Ovary (tissue), 9 donors: ENCODE results near the gene EFEMP1. TPM values are rescaled to one million over a fixed set of nuclear protein-coding genes. Genes with fewer than 3 reads are reported as not detected.

Source experiments
- DNase-seq, 5 donors: peaks; one replicate each; pipeline ENCODE4 v3.0.0-alpha.2; 2019 to 2020
- H3K27ac ChIP-seq, 2 donors: fragments of 200-600 bp; one replicate each; pipeline versions ENCODE4 v1.5.1 to v1.8.0; 2019 to 2022
- H3K27me3 ChIP-seq: fragments of 200-600 bp; one replicate; pipeline ENCODE4 v1.8.0; 2022
- H3K36me3 ChIP-seq: fragments of 200-600 bp; sonication (generic); one replicate; pipeline ENCODE4 v1.5.1; 2019
- H3K4me1 ChIP-seq: one replicate; pipeline ENCODE4 v1.8.1; 2013; ENCODE audit warnings: mild to moderate bottlenecking, moderate library complexity; ENCODE audit not compliant: insufficient read depth
- H3K4me3 ChIP-seq: fragments of 200-600 bp; sonication (generic); one replicate; pipeline ENCODE4 v1.5.1; 2017
- H3K9me3 ChIP-seq, 2 donors: fragments of 200-600 bp in 1 of 2; sonication (generic) in 1 of 2; one replicate each; pipeline versions ENCODE4 v1.5.1 to v1.8.1; 2013 to 2019; ENCODE audit warnings: mild to moderate bottlenecking in 1 of 2, moderate library complexity in 1 of 2
- CTCF ChIP-seq, 3 donors: fragments of 450-650 bp in 2 of 3; fragments of 200-600 bp in 1 of 3; IDR thresholded peaks; one replicate each; pipeline versions ENCODE4 v1.5.1 to v1.8.0; 2016 to 2022; ENCODE audit warnings: antibody characterized with exemption in 3 of 3, mild to moderate bottlenecking in 1 of 3
- EP300 ChIP-seq: sonication (generic); formaldehyde crosslinking; IDR thresholded peaks from one replicate; pipeline ENCODE4 v1.6.1; 2017; ENCODE audit warnings: antibody characterized with exemption
- POLR2A ChIP-seq: fragments of 450-650 bp; IDR thresholded peaks from one replicate; pipeline ENCODE4 v1.6.1; 2017; ENCODE audit warnings: antibody characterized with exemption, mild to moderate bottlenecking, moderate library complexity
- WGBS, 3 donors: extraction: QIAGEN DNeasy Blood & Tissue Kit in 1 of 3; methylation state at CpG; one replicate each; pipeline versions ENCODE4 v1.1.5 to v1.1.7; 2013 to 2017; 5-methylcytosine and 5-hydroxymethylcytosine counted together
- intact Hi-C, 4 donors: fragments of 100-400 bp; cut with DNase I; formaldehyde crosslinking; loops; one replicate each; pipeline versions ENCODE4 v1.11.0 to v1.15.1; 2022 to 2023
- polyA plus RNA-seq, 2 donors: library from polyadenylated mRNA; stranded (reverse); fragments of 200-250 nt in 1 of 2; fragments of 350-450 nt in 1 of 2; fragmentation: Illumina TruSeq in 1 of 2; extraction: RNeasy Lipid Tissue Mini Kit (QIAGEN cat#74804) in 1 of 2; gene quantifications; one replicate each; pipeline ENCODE4 v1.2.3, GENCODE V29; 2013 to 2014
- total RNA-seq, 7 donors: library from RNA; depleted of rRNA in 2 of 7; stranded (reverse); fragments of >200 nt in 2 of 7; fragmentation: NEBNext Ultra II Directional in 3 of 7; extraction: Animal tissue kit (Norgen Biotek cat#: 25700) in 3 of 7; gene quantifications; one replicate each; pipeline versions ENCODE4 v1.1.0 to v1.2.4, GENCODE V29; 2016 to 2023
- donor health status: DM: no; HTN: no; CAD: no; lungs with moderate emphysema.
- donor health status: DM: no; HTN: no; CAD: no.
- donor health status: Bipolar disorder and iron deficiency.
- donor health status: DM: yes; HTN: yes; CAD: no.
- donor health status: DM: no; HTN: no; CAD: no.
- donor health status: DM: yes; HTN: yes; CAD: no.

The EFEMP1 gene
- total and polyA plus RNA-seq, 9 donors = 204 to 482 (median 282) TPM

- H3K9me3 ChIP-seq = no peaks in the 10 kb centered on the region
- intact Hi-C loops = no loop called here
- H3K27me3 ChIP-seq = no peaks in the 10 kb centered on the region
- H3K4me3 ChIP-seq = no peak overlapping the region
- WGBS, 3 donors = 21 to 40% (median 35%) methylated on average over 1 of the region's 1 CpG
- no peaks in the 10 kb centered on the region for H3K36me3 ChIP-seq
- no peak for DNase-seq
- no peak for TF ChIP-seq POLR2A
- no peak for TF ChIP-seq EP300
- no peak for TF ChIP-seq CTCF (IDR thresholded peaks at IDR 0.05)
- peaks cover 3% of the 10 kb centered on the region for H3K4me1 ChIP-seq
- no peak overlapping the region for H3K27ac ChIP-seq
Observed at GRCh38 chr2:55848096-55848495, 75.5 kb downstream of the EFEMP1 start.

DNA sequence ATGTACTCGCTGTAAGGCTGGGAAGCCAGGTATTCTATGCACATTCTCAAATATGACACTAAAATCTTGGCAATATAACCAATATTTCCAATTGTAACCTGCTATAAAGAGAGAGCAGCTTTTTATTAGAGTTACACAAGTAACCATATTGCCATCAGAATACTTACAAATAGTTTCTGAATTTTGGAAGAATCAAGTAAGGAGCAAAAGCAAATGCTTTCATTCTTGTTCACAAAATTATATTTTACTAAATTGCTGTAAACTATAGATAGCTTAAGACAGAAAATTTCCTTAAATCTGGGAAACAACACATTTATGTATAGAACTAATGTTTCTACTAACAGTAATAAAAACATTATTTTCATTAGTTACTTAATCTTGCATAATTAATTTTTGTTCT is 77.2 kb downstream of the EFEMP1 start:
- no peaks in the 10 kb centered on the region for H3K9me3 ChIP-seq
- no peak for DNase-seq
- TF ChIP-seq POLR2A = no peak
- intact Hi-C loops = no loop called here
- no peak overlapping the region for H3K4me3 ChIP-seq
- 95 to 99% (median 96%) methylated on average over 1 of the region's 1 CpG for WGBS, 3 donors
- H3K27ac ChIP-seq = no peak overlapping the region
- H3K36me3 ChIP-seq = no peaks in the 10 kb centered on the region
- no peaks in the 10 kb centered on the region for H3K27me3 ChIP-seq
- peaks cover 3% of the 10 kb centered on the region for H3K4me1 ChIP-seq

DNA sequence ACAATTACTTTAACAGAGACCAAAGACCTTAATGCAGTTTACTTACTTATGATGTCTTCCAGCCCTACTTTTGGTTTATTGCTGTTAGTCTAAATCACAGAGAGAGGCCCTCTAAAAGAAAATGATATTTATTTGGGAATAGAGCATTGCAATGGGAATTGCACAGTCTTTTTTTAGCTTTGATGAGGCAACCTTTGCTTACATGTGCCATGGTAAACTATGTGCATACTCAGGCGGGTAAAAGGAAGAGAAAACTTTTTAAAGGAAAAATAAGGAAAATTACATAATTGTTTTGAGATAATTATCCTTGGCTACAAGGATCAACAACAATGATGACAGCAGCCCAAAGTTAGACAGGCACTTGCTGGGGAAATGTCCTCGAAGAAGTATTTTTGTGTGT is 78.6 kb downstream of the EFEMP1 start:
- Histone ChIP-seq H3K36me3 (no peaks in the 10 kb centered on the region), H3K27me3 (no peaks in the 10 kb centered on the region), H3K27ac (no peak overlapping the region), H3K4me1 (no peaks in the 10 kb centered on the region), H3K9me3 (no peaks in the 10 kb centered on the region), H3K4me3 (no peak overlapping the region)
- DNase-seq = no peak
- TF ChIP-seq CTCF (IDR thresholded peaks at IDR 0.05) = no peak
- no peak for TF ChIP-seq EP300
- TF ChIP-seq POLR2A = no peak
- WGBS, 3 donors = 37 to 89% (median 65%) methylated on average over 2 of the region's 2 CpGs
- intact Hi-C loops = no loop called here

- intact Hi-C loops = no loop called here
- Histone ChIP-seq H3K9me3 (no peaks in the 10 kb centered on the region), H3K4me1 (no peaks in the 10 kb centered on the region), H3K4me3 (no peak overlapping the region), H3K27ac (no peak overlapping the region), H3K27me3 (no peaks in the 10 kb centered on the region), H3K36me3 (no peaks in the 10 kb centered on the region)
- no peak for DNase-seq
- no peak for TF ChIP-seq EP300
- no peak for TF ChIP-seq POLR2A
- no peak for TF ChIP-seq CTCF (IDR thresholded peaks at IDR 0.05)
- WGBS, 3 donors = 61 to 94% (median 82%) methylated on average over 1 of the region's 1 CpG
Observed at GRCh38 chr2:55843994-55844345, 79.6 kb downstream of the EFEMP1 start.

- no peaks in the 10 kb centered on the region for H3K9me3 ChIP-seq
- 31 to 45% (median 39%) methylated on average over 6 of the region's 6 CpGs for WGBS, 3 donors
- H3K27me3 ChIP-seq = no peaks in the 10 kb centered on the region
- DNase-seq = no peak
- H3K4me3 ChIP-seq = no peak overlapping the region
- intact Hi-C loops = no loop called here
- H3K27ac ChIP-seq = no peak overlapping the region
- no peaks in the 10 kb centered on the region for H3K36me3 ChIP-seq
- peaks cover 2% of the 10 kb centered on the region for H3K4me1 ChIP-seq
- TF ChIP-seq CTCF (IDR thresholded peaks at IDR 0.05) = no peak
- TF ChIP-seq EP300 = no peak
- no peak for TF ChIP-seq POLR2A
Observed at GRCh38 chr2:55843096-55843993, 80.2 kb downstream of the EFEMP1 start.
